WTC11 (cell line): ENCODE data around the gene MIR17HG.

Source experiments
- CTCF ChIP-seq: fragments of 200-600 bp; IDR thresholded peaks from 2 replicates; pipeline ENCODE4 v1.8.0; 2022; ENCODE audit warnings: antibody characterized with exemption
- SMAD3 ChIP-seq: sonication (generic); formaldehyde crosslinking; IDR thresholded peaks from 2 replicates; pipeline ENCODE4 v1.8.0; 2022; ENCODE audit warnings: missing genetic modification reagents, mild to moderate bottlenecking, borderline replicate concordance

- TF ChIP-seq CTCF (no peak), SMAD3 (no peak)
These were observed 18.8 kb upstream of the MIR17HG start for GRCh38 chr13:91328726-91329125.
